OCI-LY7 (cell line): Measurements from ENCODE around the gene CYTIP. TPM values are rescaled to one million over a fixed set of nuclear protein-coding genes. Genes with fewer than 3 reads are reported as not detected.

Experiments used
- BruUV-seq: library from RNA; stranded (reverse); fragments of 400-500 nt; replicated peaks from 2 replicates; lab custom pipeline; 2021; lab: Mats Ljungman, UMichigan
- CTCF ChIA-PET: fragments of 300-600 bp; sonication (Branson Sonifier 250); formaldehyde crosslinking; loops from one replicate; lab custom pipeline; 2022; ENCODE audit warnings: antibody characterized with exemption; ENCODE audit not compliant: unreplicated experiment; lab: Charles Lee
- POLR2A ChIA-PET: fragments of 300-600 bp; sonication (Branson Sonifier 250); formaldehyde crosslinking; loops from one replicate; lab custom pipeline; 2022; ENCODE audit warnings: antibody characterized with exemption; lab: Charles Lee
- DNase-seq: peaks from one replicate; pipeline ENCODE4 v3.0.0-alpha.2; 2015; ENCODE audit warnings: low spot score
- H2AFZ ChIP-seq: fragments of 200-600 bp; sonication (generic), shearing (Covaris generic); 2 replicates; pipeline ENCODE4 v1.6.1; 2014; ENCODE audit warnings: mild to moderate bottlenecking, antibody characterized with exemption, low read length, moderate library complexity
- H3K27ac ChIP-seq: fragments of 200-600 bp; sonication (generic); 2 replicates; pipeline ENCODE4 v1.5.1; 2014; ENCODE audit warnings: mixed run types, low read depth, mild to moderate bottlenecking, moderate library complexity, low read length, inconsistent platforms; ENCODE audit not compliant: poor library complexity, severe bottlenecking
- H3K36me3 ChIP-seq: fragments of 200-600 bp; sonication (generic); 2 replicates; pipeline ENCODE4 v1.6.1; 2014; ENCODE audit warnings: mild to moderate bottlenecking, antibody characterized with exemption, low read length, moderate library complexity, mixed read lengths; ENCODE audit not compliant: insufficient read depth
- H3K4me1 ChIP-seq: fragments of 200-600 bp; sonication (generic); 2 replicates; pipeline ENCODE4 v1.5.1; 2014; ENCODE audit warnings: mild to moderate bottlenecking, low read length; ENCODE audit not compliant: insufficient read depth, poor library complexity, severe bottlenecking
- H3K4me2 ChIP-seq: fragments of 200-600 bp; sonication (generic); 2 replicates; pipeline ENCODE4 v1.6.1; 2014; ENCODE audit warnings: mild to moderate bottlenecking, low read length
- H3K4me3 ChIP-seq: fragments of 200-600 bp; sonication (generic); 2 replicates; pipeline ENCODE4 v1.5.1; 2014; ENCODE audit warnings: mild to moderate bottlenecking, low read depth, low read length; ENCODE audit not compliant: poor library complexity, severe bottlenecking
- H3K79me2 ChIP-seq: fragments of 200-600 bp; sonication (generic); 2 replicates; pipeline ENCODE4 v1.6.1; 2016; ENCODE audit warnings: low read depth, mild to moderate bottlenecking, low read length, moderate library complexity, mixed read lengths; ENCODE audit not compliant: insufficient read depth
- H3K9me2 ChIP-seq: fragments of 200-600 bp; sonication (generic); 2 replicates; pipeline ENCODE4 v1.6.1; 2016; ENCODE audit warnings: mild to moderate bottlenecking, low read length, mixed read lengths; ENCODE audit not compliant: insufficient read depth
- H3K9me3 ChIP-seq: fragments of 200-600 bp; sonication (generic); 2 replicates; pipeline ENCODE4 v1.6.1; 2014; ENCODE audit warnings: mild to moderate bottlenecking, mixed run types, low read length, mixed read lengths
- H4K20me1 ChIP-seq: fragments of 200-600 bp; sonication (generic); 2 replicates; pipeline ENCODE4 v1.6.1; 2014; ENCODE audit warnings: mild to moderate bottlenecking, antibody characterized with exemption, low read length, moderate library complexity, mixed read lengths; ENCODE audit not compliant: insufficient read depth
- EZH2phosphoT487 ChIP-seq: fragments of 200-600 bp; sonication (generic); IDR thresholded peaks from 2 replicates; pipeline ENCODE4 v1.6.1; 2018; ENCODE audit warnings: low read depth, borderline replicate concordance, mild to moderate bottlenecking, mixed run types, antibody characterized with exemption, low read length, moderate library complexity, mixed read lengths
- intact Hi-C: fragments of 100-400 bp; cut with micrococcal nuclease; formaldehyde crosslinking; loops from one replicate; pipeline ENCODE4 v1.10.0; 2022; ENCODE audit not compliant: unreplicated experiment
- total RNA-seq, 2 experiments: library from RNA; depleted of rRNA in 1 of 2; stranded (reverse); fragments of >200 nt in 1 of 2; shearing (Covaris generic) in 1 of 2; gene quantifications; 2 replicates each; pipeline ENCODE4 v1.2.3, GENCODE V29; 2014 to 2022
- TF ChIP-seq, protein P1 (sequence below): fragments of 200-600 bp; sonication (generic); conservative IDR thresholded peaks from 2 replicates; pipeline ENCODE4 v1.5.1; 2014; ENCODE audit warnings: mild to moderate bottlenecking, antibody characterized with exemption, low read length, moderate library complexity, mixed read lengths

CYTIP gene
- total RNA-seq, 2 experiments from 2014 or later, result 49.2 to 64.0 TPM

DNA sequence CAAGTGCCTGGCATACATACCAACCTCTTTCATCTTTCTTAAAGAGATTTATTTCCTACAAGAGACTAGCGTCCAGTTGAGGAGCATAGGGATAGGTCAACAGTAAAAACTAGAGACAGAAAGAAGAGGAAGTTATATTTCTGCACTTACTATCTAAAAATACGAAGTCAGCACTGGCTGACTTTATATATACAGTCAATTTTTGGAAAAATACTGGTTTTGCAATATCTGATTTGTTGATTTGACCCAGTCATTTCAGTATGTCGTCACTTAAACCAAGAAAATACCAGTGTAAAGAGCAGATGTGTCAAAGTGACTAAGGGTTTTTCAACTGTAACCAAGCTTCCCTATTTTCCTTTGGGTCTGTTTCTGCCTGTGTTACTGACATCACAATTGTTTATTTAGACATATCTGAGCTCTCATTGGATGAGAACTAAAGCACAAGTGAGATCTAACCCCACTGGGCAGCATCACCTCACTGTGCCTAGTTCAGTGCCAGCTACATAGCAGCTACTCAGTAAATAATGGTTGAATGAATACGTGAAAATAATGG is 23.0 kb downstream of the CYTIP start:
- TF ChIP-seq, protein P1, sequence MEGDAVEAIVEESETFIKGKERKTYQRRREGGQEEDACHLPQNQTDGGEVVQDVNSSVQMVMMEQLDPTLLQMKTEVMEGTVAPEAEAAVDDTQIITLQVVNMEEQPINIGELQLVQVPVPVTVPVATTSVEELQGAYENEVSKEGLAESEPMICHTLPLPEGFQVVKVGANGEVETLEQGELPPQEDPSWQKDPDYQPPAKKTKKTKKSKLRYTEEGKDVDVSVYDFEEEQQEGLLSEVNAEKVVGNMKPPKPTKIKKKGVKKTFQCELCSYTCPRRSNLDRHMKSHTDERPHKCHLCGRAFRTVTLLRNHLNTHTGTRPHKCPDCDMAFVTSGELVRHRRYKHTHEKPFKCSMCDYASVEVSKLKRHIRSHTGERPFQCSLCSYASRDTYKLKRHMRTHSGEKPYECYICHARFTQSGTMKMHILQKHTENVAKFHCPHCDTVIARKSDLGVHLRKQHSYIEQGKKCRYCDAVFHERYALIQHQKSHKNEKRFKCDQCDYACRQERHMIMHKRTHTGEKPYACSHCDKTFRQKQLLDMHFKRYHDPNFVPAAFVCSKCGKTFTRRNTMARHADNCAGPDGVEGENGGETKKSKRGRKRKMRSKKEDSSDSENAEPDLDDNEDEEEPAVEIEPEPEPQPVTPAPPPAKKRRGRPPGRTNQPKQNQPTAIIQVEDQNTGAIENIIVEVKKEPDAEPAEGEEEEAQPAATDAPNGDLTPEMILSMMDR, result no peak
- no peak for TF ChIP-seq EZH2phosphoT487
- no peak for DNase-seq
- Histone ChIP-seq H2AFZ (no peak overlapping the region), H3K4me3 (no peak overlapping the region), H3K4me2 (no peak overlapping the region), H3K27ac (no peak overlapping the region), H3K4me1 (no peaks in the 10 kb centered on the region), H4K20me1 (no peaks in the 10 kb centered on the region), H3K36me3 (peaks cover 100% of the 10 kb centered on the region), H3K9me3 (peaks cover 7% of the 10 kb centered on the region; the same call in 1 of the 2 replicates), H3K9me2 (no peaks in the 10 kb centered on the region), H3K79me2 (peaks cover 3% of the 10 kb centered on the region; the same call in 1 of the 2 replicates)
- intact Hi-C loops, result no loop called here
- BruUV-seq, result no TSS peak
- ChIA-PET POLR2A (interaction anchor here (0.9 to 1.5 kb wide), 3 partner anchors 10 to 17 kb away, joined by 4 to 6 read pairs (median 6); no protein-coding TSS in a partner anchor), CTCF (no interaction called here)

DNA sequence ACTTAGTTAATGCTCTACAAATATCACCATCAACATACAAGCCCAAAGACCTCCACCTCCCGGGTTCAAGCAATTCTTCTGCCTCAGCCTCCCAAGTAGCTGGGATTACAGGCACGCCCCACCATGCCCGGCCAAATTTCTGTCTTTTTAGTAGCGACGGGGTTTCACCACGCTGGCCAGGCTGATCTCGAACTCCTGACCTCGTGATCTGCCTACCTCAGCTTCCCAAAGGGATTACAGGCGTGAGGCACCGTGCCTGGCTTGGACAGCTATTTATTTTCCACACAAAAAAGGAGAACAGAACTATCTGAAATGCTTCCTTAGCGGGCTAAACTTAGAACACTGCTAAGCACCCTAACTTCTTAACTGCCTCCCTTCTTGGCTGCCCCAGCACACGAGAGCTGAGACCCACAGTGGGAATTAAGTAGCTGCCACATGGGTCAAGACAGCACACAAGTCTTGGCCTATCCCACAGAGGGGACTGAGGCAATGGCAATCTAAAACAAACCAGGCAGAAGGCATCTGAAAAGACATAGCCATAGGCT is 24.8 kb downstream of the CYTIP start:
- Histone ChIP-seq H3K79me2 (peaks cover 3% of the 10 kb centered on the region; the same call in 1 of the 2 replicates), H3K27ac (no peak overlapping the region), H3K4me2 (no peak overlapping the region), H3K4me1 (no peaks in the 10 kb centered on the region), H3K9me2 (no peaks in the 10 kb centered on the region), H3K9me3 (no peaks in the 10 kb centered on the region), H3K4me3 (no peak overlapping the region), H4K20me1 (no peaks in the 10 kb centered on the region), H2AFZ (no peak overlapping the region), H3K36me3 (peaks cover 100% of the 10 kb centered on the region)
- DNase-seq, result no peak
- BruUV-seq, result no TSS peak
- CTCF ChIA-PET, result no interaction called here
- POLR2A ChIA-PET, result interaction anchor here (0.6 to 1.7 kb wide), 8 partner anchors 15 to 918 kb away, joined by 3 to 7 read pairs (median 4); no protein-coding TSS in a partner anchor
- TF ChIP-seq, protein P1, result no peak
- no peak for TF ChIP-seq EZH2phosphoT487
- intact Hi-C loops, result no loop called here

GRCh38 chr2:157418239-157418641 is 25.6 kb downstream of the CYTIP start:
- H3K4me1 ChIP-seq, result peaks cover 7% of the 10 kb centered on the region
- no peak for DNase-seq
- intact Hi-C loops, result no loop called here
- H3K27ac ChIP-seq, result no peak overlapping the region
- H3K9me3 ChIP-seq, result no peaks in the 10 kb centered on the region
- H3K9me2 ChIP-seq, result no peaks in the 10 kb centered on the region
- no peaks in the 10 kb centered on the region for H4K20me1 ChIP-seq
- no peak for TF ChIP-seq EZH2phosphoT487
- H2AFZ ChIP-seq, result no peak overlapping the region
- POLR2A ChIA-PET, result interaction anchor here (0.7 to 1.7 kb wide), 11 partner anchors 9 to 1064 kb away, joined by 3 to 7 read pairs (median 3); partner anchors contain the start of gene CYTIP
- H3K4me2 ChIP-seq, result no peak overlapping the region
- H3K4me3 ChIP-seq, result no peak overlapping the region
- peaks cover 100% of the 10 kb centered on the region for H3K36me3 ChIP-seq
- no TSS peak for BruUV-seq
- CTCF ChIA-PET, result no interaction called here
- H3K79me2 ChIP-seq, result peaks cover under 1% of the 10 kb centered on the region; the same call in 1 of the 2 replicates
